Fibroblast of skin of abdomen (primary cell): ENCODE data around the gene IMPDH2.

Source experiments
- DNase-seq: peaks from one replicate; pipeline ENCODE4 v3.0.0-alpha.2; 2013

IMPDH2 gene

DNA sequence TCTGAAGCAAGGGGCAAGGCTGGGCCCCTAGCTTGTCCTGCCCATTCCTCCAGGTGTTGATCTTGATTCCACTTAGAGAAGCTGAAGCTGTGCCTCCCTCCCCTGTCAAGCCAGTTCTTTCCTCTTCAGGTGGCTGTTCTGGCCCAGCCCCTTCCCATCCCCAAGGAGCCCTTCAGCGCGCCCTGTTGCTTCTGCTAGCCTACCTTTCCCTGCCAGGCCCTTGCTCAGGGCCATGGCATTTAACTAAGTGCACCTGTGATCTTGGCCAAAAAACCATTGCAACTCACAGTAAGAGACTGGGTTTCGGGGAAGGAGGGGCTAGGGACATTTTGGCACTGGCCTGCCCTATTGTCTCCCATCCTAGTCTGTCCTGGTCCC is 23.9 kb downstream of the IMPDH2 start:
- no peak for DNase-seq

DNA sequence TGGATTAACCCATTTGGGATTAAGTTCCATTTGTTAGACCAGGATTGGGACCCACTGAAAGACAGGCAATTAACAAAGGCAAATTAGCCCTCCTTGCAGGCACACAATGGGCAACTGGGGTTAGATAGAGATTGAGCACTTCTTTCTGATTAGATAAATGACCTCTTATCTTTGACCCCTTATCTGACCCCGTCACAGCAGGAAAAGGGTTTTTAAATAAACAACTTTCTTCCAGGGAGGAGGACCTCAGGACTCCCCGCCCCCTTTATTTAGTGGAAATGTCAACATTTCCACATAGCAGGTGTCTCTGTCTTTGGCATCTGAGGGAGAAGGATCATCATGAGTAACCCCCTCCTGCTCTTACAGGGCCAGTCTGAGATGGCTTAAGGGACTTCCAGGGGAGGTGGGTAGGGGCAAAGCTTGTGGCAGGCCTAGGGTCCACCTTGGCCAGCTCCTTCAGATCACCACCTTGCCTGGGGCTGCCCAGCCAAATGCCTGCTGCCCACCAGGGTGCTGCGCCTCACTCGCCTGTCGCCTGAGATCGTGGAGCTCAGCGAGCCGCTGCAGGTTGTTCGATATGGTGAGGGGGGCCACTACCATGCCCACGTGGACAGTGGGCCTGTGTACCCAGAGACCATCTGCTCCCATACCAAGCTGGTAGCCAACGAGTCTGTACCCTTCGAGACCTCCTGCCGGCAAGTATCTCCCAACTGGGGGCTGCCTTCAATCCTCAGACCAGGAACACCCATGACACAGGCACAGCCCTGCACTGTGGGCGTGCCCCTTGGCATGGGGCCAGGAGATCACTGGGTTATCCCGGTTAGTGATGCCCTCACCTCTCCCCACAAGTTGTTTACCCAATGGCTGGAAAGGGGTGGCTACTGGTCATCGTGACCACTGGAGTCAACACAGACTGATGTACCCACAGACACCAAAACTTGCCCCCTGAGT is 24.6 kb downstream of the IMPDH2 start:
- DNase-seq = no peak

DNA sequence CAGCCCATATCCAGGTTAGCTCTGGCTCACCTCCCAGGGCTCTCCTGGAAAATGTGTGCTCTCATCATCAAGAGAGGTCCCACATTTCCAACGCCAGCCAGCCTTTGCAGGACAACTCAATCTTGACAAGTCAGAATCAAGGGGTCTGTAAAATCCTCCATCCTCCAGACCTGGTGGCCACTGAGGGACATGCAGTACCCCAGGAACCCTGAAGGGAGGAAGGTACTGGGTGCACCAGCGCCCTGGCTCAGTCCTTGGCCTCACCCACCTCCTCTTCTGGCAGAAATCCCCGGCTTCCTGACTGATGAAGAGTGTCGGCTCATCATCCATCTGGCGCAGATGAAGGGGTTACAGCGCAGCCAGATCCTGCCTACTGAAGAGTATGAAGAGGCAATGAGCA is 28.0 kb downstream of the IMPDH2 start:
- no peak for DNase-seq

- DNase-seq = no peak
These were observed 29.9 kb downstream of the IMPDH2 start for GRCh38 chr3:48999085-48999858.

- DNase-seq = no peak
These were observed 31.2 kb downstream of the IMPDH2 start for GRCh38 chr3:48997714-48998637.

DNA sequence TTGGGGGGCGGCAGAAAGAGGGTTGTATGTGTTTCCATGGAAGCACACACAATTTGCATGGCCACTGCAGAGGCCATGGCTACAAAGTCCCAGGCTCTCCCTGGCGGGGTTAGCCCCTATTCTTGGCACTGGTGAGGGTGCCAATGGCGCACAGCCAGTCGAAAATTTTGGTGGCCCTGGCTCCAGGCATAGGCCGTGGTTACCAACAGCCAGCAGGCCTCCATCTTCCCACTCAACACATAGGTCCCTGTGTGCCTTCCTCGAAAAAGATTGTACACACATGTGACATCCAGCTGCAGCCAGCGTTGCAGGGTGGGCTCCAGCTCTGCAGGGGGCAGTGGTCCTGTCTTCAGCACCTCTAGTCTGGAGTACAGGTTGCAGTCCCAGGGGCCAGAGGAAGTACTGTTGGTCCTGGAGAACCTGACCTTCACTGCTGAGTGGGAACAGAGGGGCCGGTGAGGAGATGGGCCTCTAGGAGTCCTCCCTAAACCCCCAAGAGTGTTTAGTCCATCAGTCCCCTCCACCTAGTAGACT is 32.0 kb downstream of the IMPDH2 start:
- no peak for DNase-seq

DNA sequence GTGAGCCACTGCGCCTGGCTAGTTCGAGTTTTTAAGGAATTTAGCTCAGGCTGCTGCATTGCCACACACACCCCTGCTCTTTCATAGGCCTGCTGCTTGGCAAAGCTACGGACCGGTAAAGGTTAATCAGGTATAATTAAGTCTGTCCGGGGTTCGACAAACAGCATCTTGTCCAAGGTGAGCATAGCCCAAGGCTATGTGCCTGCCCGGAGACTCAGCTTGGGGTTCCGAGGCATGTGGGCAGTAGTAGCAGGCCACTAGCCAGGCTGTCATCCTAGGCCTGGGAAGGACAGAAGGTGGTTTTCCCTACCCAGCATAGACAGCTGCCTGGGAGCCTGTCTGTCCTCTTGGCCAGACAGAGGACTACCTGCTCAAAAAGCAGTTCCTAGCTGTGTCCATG is 32.6 kb downstream of the IMPDH2 start:
- no peak for DNase-seq

DNA sequence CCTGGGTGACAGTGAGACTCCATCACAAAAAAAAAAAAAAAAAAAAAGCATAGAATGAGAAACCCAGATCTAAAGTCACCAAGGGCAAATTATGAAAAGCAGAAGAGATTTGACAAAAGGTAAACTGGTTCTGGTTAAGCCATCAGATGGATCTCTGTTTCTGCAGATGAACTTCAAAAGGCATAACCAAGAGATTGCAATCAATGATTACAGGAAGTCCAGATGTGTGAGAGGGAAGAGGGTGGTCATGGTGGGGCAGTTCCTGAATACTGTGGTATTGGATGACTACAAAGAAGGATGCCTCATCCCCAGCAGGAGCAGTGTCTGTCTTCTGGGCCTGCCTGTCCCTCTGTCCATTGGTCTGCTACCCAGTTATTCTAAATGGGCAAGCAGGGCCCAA is 35.4 kb downstream of the IMPDH2 start:
- DNase-seq = no peak

GRCh38 chr3:48991851-48992545 is 37.2 kb downstream of the IMPDH2 start:
- no peak for DNase-seq

GRCh38 chr3:48990636-48991469 is 38.3 kb downstream of the IMPDH2 start:
- DNase-seq = no peak

DNA sequence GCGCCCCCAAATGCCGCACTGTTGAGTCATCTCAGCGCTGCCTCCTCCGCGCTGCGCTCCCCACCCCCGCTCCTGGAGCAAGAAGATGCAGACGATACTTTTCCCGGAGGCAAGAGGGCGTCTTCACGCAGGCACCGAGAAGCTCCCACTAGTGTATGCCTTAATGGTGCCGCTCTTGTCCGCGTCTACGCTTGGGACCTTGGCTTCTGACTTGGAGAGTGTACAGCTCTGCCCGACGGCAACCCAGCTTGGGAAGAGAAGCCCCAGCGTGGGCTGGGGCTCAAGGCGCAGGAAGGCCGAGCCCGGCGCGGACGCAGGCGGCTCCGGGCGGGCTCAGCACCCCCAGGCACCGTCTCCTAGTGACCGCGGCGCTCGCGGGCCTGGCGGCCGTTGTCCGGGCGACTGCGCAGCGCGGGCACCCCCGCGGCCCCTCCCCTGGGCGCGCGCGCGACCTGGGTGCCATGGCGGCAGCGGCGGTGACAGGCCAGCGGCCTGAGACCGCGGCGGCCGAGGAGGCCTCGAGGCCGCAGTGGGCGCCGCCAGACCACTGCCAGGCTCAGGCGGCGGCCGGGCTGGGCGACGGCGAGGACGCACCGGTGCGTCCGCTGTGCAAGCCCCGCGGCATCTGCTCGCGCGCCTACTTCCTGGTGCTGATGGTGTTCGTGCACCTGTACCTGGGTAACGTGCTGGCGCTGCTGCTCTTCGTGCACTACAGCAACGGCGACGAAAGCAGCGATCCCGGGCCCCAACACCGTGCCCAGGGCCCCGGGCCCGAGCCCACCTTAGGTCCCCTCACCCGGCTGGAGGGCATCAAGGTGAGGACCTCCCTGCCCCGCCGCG is 39.2 kb downstream of the IMPDH2 start, which contains the start of gene P4HTM:
TSS of gene P4HTM (plus strand) at position 446 of the 840 bp plus-strand sequence. CDS start at position 462, 16 bp downstream.
- peak; percentile 94 for DNase-seq

DNA sequence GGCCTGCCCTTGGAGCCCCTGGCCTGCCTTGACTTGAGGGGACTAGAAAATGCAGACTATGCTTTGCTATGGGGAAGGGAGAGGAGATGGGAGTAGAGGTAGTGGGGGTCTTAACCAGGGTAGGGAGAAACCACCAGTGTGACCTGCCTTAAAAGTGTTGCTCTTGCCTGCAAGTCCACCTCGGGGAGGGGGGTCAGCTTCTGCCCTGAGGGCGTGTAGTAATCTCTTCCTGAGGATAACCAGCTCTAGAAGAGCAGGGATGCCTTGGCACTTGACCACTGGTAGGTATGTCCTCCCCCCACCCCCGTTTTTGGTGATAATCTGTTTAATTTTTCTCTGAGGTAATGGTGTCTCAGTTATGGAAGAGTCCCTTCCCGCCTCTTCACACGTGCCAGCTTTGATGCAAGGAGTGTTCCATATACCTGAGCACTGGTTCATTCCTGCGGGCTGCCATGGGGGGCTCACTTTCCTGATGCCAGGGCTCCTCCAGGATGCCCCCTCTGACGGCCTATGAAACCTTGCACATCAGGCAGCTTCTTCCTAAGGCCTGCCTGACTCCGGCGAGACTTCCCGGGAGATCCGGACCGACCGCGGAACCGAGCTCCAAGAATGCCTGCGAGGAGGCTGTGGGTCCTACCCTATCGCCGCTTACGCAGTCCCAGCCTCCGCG is 39.9 kb downstream of the IMPDH2 start:
- DNase-seq = no peak

DNA sequence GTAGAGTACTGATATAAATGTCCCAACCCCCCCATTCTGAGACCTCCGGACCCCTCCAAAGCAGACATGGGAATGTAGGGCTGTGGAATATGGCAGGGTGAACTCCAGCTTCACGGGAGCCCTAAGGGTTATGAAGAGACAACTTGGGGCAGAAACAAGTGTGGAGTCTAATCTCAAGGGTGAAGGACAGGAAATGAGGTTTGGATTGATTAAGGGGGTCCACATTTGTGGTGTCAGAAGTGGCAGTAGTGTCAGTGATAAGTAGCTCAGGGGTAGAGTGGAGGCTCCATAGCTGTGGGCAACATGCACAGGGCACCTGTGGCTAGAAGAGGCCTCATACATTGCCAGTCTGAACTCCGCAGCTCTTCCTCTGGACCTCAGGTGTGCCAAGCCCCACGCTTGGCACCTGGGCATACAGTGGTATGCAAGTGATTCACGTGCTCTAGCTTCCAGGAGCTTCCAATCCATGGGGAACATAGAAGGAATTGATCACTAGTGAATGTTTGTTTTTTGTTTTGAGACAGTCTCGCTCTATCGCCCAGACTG is 43.3 kb downstream of the IMPDH2 start:
- DNase-seq = no peak

GRCh38 chr3:48984663-48985062 is 44.5 kb downstream of the IMPDH2 start:
- no peak for DNase-seq

DNA sequence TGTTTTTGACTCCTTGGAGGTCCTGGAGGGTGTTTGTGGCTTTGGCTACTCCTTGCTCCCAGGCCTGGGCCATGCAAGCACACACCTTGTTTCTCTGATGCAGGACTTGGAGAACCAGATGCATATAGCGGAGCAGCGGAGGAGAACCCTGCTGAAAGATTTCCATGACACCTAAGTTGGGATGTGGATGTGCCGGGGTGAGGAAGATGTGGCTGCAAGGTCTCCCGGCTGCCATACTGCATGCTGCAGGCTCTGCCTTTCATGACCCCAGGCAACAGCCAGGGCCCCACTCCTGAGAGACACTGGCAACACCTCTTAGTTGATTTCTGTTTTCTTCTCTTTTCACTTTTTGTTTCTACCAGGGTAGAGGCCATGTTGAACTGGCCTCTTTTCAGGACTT is 46.1 kb downstream of the IMPDH2 start:
- DNase-seq = no peak

DNA sequence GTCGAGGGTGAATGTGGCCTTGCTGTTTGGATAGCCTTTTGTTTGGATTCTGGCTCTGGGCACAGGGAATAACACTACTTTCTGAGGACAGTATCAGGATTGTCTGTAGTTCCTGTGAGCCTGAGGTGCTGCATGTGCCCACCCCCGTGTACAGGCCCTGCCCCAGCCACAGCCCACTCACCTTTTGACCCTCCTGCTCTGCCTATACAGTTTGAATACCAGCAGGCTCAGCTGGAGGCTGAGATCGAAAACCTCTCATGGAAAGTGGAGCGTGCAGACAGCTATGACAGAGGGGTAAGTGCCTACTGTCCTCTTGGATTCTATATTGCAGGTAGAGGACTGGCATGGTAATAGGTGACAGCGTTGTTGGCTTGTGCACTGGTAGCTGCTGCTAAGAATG is 46.5 kb downstream of the IMPDH2 start:
- DNase-seq = no peak

DNA sequence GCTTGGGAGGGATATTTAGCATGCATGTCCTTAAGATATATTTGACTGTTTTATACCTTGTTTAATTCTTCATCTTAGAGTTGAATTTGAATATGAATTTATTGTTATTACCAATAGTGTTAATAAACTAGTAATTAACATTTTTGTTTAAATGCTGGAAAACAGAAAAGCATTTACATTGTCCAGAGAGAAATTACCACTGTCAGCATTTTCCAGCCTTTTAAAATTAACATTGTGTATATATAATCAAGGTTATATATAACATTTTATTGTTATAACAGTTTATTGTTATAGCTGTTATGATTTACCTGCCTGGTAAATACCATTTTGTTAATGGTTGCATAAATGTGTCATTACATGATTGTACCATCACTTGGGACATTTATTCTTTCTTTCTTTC is 47.2 kb downstream of the IMPDH2 start:
- no peak for DNase-seq

DNA sequence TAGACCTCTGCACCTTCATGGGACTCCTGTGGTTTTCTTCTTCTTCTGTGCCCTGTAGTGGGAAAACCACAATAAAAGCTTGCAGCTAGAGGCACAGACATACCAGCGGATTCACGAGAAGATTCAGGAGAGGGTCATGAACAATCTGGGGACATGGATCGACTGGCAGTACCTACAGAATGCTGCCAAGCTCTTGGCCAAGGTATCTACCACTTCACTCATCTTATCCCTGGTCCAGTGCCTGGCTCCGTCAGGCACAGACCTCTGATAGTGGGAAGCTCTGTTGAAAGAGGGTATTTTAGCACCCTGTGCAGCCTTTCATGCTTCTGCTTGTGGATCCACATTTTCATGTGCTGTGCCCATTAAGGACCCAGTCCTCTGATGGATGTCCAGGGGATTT is 48.9 kb downstream of the IMPDH2 start:
- DNase-seq = no peak

GRCh38 chr3:48979451-48979850 is 49.7 kb downstream of the IMPDH2 start:
- DNase-seq = no peak
